SW480 (cell line): ENCODE data around the gene PIGB.
A peak's percentile ranks its signal among the peaks of the same experiment; 100 is the strongest.
"Not testable (repeated sequence)": the region's sequence is repeated elsewhere in the genome, so short reads cannot be mapped to it uniquely, and the experiment has no call there.

Experiments used
- DNase-seq: peaks from one replicate; pipeline ENCODE4 v3.0.0-alpha.2; 2016; ENCODE audit warnings: low spot score

The PIGB gene

DNA sequence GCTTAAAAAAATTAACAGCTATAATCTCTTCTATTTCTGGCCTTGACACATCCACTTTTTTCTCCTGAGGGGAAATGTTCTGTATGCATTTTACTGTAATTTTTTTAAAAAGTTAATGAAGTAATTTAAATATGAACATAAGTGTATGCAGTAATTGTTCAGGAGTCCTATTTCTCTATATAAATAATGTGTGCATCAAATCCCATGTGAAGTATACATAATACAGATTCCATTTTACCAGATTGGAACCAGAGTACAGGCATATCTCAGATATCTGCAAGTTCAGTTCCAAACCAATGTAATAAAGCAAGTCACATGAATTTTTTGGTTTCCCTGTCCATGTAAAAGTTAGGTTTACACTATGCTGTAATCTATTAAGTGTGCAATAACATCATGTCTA lies 62.6 kb downstream of the PIGB start:
- DNase-seq = no peak

DNA sequence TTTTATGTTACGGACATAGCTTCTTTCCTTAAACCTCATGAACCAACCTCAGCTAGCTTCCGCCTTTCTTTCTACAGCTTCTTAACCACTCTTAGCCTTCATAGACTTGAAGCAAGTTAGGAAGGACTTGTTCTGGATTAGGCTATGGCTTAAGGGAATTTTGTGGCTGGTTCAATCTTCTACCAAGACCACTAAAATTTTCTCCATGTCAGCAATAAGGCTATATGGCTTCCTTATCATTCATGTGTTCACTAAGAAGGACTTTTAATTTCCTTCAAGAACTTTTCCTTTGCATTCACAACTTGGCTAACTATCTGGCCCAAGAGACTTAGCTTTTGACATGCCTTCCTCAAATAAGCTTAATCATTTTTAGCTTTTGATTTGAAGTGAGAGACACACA lies 64.7 kb downstream of the PIGB start:
- DNase-seq = no peak

DNA sequence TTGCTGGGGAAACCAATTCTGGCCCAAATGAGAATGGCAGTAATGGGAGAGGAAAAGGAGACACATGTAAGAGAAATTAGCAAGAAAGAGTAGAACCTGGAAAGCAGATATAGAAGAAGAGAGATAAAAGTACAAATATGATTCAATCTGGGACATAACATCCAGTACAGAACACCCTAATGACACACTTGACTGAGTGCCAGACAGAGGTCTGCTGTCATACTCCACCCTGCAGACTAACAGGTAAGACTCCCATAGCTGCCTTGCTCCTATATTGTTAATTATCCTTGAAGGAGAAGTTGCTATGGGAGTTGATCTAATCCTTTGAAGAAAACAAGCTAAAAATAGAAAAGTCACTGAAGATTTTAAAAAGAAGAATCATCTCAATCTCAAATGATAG lies 68.0 kb downstream of the PIGB start:
- DNase-seq = no peak

DNA sequence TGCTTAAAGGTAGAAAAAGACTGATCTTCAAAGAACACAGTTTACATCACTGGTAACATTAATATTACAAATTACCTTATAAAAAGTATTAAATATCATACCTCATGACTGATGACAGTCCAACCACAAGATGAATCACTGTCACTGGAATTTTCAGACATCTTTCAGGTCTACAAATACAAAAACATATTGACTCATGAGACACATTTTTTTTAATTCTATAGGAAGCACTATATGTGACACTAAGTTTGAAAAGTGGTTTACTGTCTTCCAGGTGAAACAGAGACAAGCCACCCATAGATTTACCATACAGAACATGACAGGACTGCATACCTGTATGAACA lies 70.2 kb downstream of the PIGB start:
- DNase-seq = peak; percentile 29

DNA sequence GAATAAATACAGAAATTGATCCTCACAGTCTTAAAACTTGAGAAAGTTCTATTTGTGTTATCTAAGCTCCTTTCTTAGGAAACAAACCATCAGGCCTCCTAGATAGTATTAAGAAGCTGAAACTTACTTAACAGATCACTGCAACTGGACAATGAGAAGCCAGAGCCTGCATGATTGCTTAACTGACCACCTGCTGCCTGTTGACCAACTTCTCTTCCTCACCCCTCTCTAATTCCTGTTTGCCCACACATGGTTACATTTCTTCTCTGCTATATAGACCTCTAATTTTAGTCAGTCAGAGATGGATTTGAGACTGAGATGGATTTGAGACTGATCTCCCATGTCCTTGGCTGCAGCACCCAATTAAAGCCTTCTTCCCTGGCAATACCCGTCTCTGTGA lies 75.7 kb downstream of the PIGB start:
- DNase-seq = no peak

DNA sequence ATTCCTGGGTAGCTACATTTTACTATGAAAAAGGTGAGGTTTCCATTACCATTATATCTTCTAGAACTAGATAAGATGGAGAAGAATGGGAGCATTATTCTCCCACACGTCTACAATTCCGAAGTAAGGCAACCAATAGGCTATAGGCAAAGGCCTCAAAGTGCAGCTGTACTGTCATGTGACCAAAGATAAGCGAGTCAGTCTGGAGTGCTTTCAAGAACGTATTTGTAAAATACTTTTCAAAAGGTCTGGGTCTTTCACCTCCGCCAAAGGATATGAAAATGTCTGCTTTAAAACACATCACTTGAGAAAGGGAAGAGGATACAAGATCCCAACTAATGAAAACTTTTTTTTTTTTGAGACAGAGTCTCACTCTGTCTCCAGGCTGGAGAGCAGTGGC lies 79.2 kb downstream of the PIGB start:
- no peak for DNase-seq

DNA sequence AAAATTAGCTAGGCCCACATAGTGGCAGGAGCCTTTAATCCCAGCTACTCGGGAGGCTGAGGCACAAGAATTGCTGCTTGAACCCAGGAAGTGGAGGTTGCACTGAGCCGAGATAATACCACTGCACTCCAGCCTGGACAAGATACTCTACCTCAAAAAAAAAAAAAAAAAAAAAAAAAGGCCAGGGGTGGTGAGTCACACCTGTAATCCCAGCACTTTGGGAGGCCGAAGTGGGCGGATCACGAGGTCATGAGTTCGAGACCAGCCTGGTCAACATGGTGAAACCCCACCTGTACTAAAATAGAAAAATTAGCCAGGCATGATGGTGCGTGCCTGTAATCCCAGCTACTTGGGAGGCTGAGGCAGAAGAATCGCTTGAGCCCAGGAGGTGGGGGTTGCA lies 81.0 kb downstream of the PIGB start:
- not testable (repeated sequence) for DNase-seq

DNA sequence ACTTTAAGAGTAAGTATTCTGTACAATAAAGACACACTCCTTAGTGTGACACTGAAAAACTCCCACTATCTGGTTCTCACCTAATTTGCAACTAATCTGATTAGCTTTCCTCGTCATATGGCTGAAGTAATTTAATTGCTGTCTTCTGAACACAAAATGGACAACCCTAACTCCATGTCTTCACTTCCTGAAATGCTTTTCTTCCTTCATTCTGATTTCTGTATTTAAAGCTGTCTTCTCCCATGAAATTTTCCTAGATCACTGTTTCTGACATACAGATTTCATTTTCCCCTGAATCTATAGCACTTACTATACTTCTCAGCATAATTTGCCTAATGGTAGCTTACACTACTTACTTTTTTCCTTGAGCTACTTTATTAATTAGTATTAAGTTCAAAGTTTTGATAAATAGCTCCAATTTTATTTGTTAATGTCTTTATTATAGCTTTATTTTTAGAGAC lies 82.8 kb downstream of the PIGB start:
- DNase-seq = no peak

DNA sequence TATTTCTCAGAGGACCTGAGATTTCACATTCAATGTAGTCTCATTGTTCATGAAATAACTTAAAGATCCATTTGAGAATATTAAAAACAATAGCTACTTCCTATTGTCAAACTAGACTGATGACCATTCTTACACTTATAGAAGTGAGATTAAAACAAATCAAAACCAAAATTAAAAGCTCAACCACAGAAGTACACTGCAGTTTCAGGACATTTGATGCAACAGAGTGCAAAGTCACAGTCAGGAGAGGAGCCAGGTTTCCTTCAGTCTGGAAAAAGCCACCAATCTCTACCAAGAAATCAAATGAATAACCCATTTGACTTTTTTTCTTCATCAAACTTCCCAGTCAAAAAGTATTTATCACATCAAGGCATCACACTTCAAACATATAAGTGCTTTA lies 83.7 kb downstream of the PIGB start:
- DNase-seq = no peak

DNA sequence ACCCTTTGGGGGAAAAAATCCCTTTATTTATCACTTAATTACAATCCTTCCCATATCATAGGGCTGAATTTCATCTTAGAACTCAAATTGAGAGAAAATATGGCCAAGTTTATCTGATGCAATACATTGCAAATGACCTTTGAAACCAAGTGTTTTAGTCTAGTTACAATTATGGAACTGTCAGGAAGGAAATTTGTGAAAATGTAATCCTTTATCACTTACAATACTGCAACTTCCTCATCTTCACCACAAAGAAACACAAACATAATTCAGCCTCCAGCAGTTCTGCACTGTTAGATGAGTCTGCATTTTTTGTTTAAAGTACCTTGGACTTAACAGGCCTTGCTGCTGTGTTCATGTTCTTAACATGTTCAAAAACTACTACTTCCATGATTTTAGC lies 84.5 kb downstream of the PIGB start:
- peak; percentile 17 for DNase-seq
